ENCODE results near the gene PHLDA3. TPM values are rescaled to one million over a fixed set of nuclear protein-coding genes. Genes with fewer than 3 reads are reported as not detected.

The PHLDA3 gene
- total and polyA plus RNA-seq, 2 of the 4 experiments (the other 2 are of a cell fraction), result 41.6 to 102 TPM

GRCh38 chr1:201501812-201502510 is 33.0 kb upstream of the PHLDA3 start:
- BruUV-seq (replicated peaks), result no TSS peak
- peak overlapping the region; percentile 88 for H2AK5ac ChIP-seq (ENCODE audit: low read depth, low read length)
- no CpG with 5 or more reads among the region's 10 CpGs for WGBS, 2 experiments (ENCODE audit: extremely low coverage in 2 of 2, insufficient read length in 1 of 2)
- H2BK20ac ChIP-seq (ENCODE audit: low read depth, low read length), result peak overlapping the region; percentile 73
- peak overlapping the region; percentile 97 for H3K4ac ChIP-seq (ENCODE audit: low read depth, low read length)
- ChIA-PET CTCF (interaction anchor here (1.1 to 4.5 kb wide), 4 partner anchors 10 to 54 kb away, joined by 3 to 31 read pairs (median 6); no protein-coding TSS in a partner anchor), POLR2A (ENCODE audit: unreplicated experiment) (interaction anchor here (1.8 to 3.0 kb wide), 2 partner anchors 12 to 40 kb away, joined by 8 read pairs; no protein-coding TSS in a partner anchor)
- peak overlapping the region; percentile 48 to 80 for H4K8ac ChIP-seq (ENCODE audit: low read depth in 2 of 2, low read length in 2 of 2)
- H2BK120ac ChIP-seq (ENCODE audit: low read depth, low read length), result peak overlapping the region; percentile 86
- H3K9me3 ChIP-seq (ENCODE audit: control insufficient read depth, insufficient read depth, low read length), result no peaks in the 10 kb centered on the region
- peak overlapping the region; percentile 16; the same call in 1 of the 2 replicates for H3K56ac ChIP-seq (ENCODE audit: extremely low read depth, insufficient read depth, low read length)
- H3K14ac ChIP-seq (replicated peaks; ENCODE audit: low read depth, low read length), result peak overlapping the region; percentile 96
- H3K4me2 ChIP-seq (ENCODE audit: low read depth, low read length), result peak overlapping the region; percentile 19
- peak overlapping the region; percentile 83 for H2BK5ac ChIP-seq (ENCODE audit: low read depth, low read length, poor library complexity, severe bottlenecking)
- intact Hi-C loops (cut with micrococcal nuclease), result no loop called here
- dilution Hi-C loops (cut with HindIII; ENCODE audit: low sequenced_read_pairs, unreplicated experiment), result no loop called here
- peak overlapping the region; percentile 90; the same call in 1 of the 2 replicates for H3K23ac ChIP-seq (ENCODE audit: low read depth, low read length)
- peaks cover 41% of the 10 kb centered on the region for H3K36me3 ChIP-seq (ENCODE audit: control insufficient read depth, insufficient read depth, low read length)
- peaks cover 0 to 54% of the 10 kb centered on the region in 2 experiments; a peak in 2 of 4 replicates for H3K79me1 ChIP-seq (ENCODE audit: low read depth in 1 of 2, low read length in 2 of 2)
- H4K91ac ChIP-seq (ENCODE audit: insufficient read depth, low read depth, low read length), result peak overlapping the region; percentile 84
- no peak overlapping the region for H2AFZ ChIP-seq (replicated peaks; ENCODE audit: low read length, poor library complexity)
- H3K18ac ChIP-seq (ENCODE audit: low read depth, low read length), result peak overlapping the region; percentile 86
- no peaks in the 10 kb centered on the region for H3K27me3 ChIP-seq (ENCODE audit: control insufficient read depth, insufficient read depth, low read length)
- no peak for TF ChIP-seq RAD21 (IDR thresholded peaks at IDR 0.05; ENCODE audit: low read length)
- no peak for TF ChIP-seq USF2 (IDR thresholded peaks at IDR 0.05; ENCODE audit: low read depth, low read length)
- no peak for TF ChIP-seq CHD1 (IDR thresholded peaks at IDR 0.05; ENCODE audit: low read depth, low read length)
- TF ChIP-seq MAZ (IDR thresholded peaks at IDR 0.05; ENCODE audit: borderline replicate concordance, low read depth, low read length), result no peak
- TF ChIP-seq BHLHE40 (IDR thresholded peaks at IDR 0.05; ENCODE audit: low read depth, low read length), result no peak
- no peak for TF ChIP-seq RFX5 (IDR thresholded peaks at IDR 0.05; ENCODE audit: low read depth, low read length)
- TF ChIP-seq MXI1 (IDR thresholded peaks at IDR 0.05; ENCODE audit: borderline replicate concordance, low read depth, low read length), result no peak
- TF ChIP-seq FOS (IDR thresholded peaks at IDR 0.05; ENCODE audit: low read depth, low read length), result no peak
- no peak for TF ChIP-seq NFE2L2 (IDR thresholded peaks at IDR 0.05; ENCODE audit: low read depth, low read length)
- TF ChIP-seq ELK1 (IDR thresholded peaks at IDR 0.05; ENCODE audit: borderline replicate concordance, low read depth, low read length), result no peak
- no peak for TF ChIP-seq RCOR1 (IDR thresholded peaks at IDR 0.05; ENCODE audit: insufficient replicate concordance, low read length)
- TF ChIP-seq, protein P1, sequence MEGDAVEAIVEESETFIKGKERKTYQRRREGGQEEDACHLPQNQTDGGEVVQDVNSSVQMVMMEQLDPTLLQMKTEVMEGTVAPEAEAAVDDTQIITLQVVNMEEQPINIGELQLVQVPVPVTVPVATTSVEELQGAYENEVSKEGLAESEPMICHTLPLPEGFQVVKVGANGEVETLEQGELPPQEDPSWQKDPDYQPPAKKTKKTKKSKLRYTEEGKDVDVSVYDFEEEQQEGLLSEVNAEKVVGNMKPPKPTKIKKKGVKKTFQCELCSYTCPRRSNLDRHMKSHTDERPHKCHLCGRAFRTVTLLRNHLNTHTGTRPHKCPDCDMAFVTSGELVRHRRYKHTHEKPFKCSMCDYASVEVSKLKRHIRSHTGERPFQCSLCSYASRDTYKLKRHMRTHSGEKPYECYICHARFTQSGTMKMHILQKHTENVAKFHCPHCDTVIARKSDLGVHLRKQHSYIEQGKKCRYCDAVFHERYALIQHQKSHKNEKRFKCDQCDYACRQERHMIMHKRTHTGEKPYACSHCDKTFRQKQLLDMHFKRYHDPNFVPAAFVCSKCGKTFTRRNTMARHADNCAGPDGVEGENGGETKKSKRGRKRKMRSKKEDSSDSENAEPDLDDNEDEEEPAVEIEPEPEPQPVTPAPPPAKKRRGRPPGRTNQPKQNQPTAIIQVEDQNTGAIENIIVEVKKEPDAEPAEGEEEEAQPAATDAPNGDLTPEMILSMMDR (conservative IDR thresholded peaks at IDR 0.05; ENCODE audit: low read depth, low read length), result no peak
- no peak; the same call in 1 of the 2 replicates for TF ChIP-seq POLR2A (IDR thresholded peaks at IDR 0.05; ENCODE audit: low read depth, low read length)
- no peak for TF ChIP-seq CEBPB (IDR thresholded peaks at IDR 0.05; ENCODE audit: low read depth, low read length)
- H2AK9ac ChIP-seq (replicated peaks; ENCODE audit: low read depth, low read length, poor library complexity), result peak overlapping the region; percentile 6
- peak overlapping the region; percentile 58 for H4K5ac ChIP-seq (ENCODE audit: low read depth, low read length)
- DNase-seq, result no peak
- H4K20me1 ChIP-seq (ENCODE audit: insufficient read depth, low read length), result peaks cover 64% of the 10 kb centered on the region
- H3K4me3 ChIP-seq (ENCODE audit: insufficient read depth, low read depth, low read length), result no peak overlapping the region
- H3K9ac ChIP-seq (ENCODE audit: low read depth, low read length), result peak overlapping the region; percentile 82
- peaks cover 47% of the 10 kb centered on the region for H3K9me1 ChIP-seq (ENCODE audit: insufficient read depth, low read length)
- H3K27ac ChIP-seq (ENCODE audit: insufficient read depth, low read length), result peak overlapping the region; percentile 94
- ATAC-seq (ENCODE audit: low read depth), result no peak
- peaks cover 42% of the 10 kb centered on the region for H3K4me1 ChIP-seq (ENCODE audit: control insufficient read depth, insufficient read depth, low read length)
- in situ Hi-C loops (cut with MboI; ENCODE audit: low sequenced_read_pairs), result no loop called here
- peak overlapping the region; percentile 62 for H2BK15ac ChIP-seq (ENCODE audit: low read depth, low read length)
